GM18867 (cell line): ENCODE results near the gene ARHGAP35.
A peak's percentile ranks its signal among the peaks of the same experiment; 100 is the strongest.
"Not testable (repeated sequence)": the region's sequence is repeated elsewhere in the genome, so short reads cannot be mapped to it uniquely, and the experiment has no call there.

Experiments used
- ATAC-seq: cut with Tn5 transposase; IDR thresholded peaks from one replicate; pipeline ENCODE4 v1.9.1; 2021; ENCODE audit warnings: mild to moderate bottlenecking, moderate library complexity; ENCODE audit not compliant: unreplicated experiment

Gene ARHGAP35

DNA sequence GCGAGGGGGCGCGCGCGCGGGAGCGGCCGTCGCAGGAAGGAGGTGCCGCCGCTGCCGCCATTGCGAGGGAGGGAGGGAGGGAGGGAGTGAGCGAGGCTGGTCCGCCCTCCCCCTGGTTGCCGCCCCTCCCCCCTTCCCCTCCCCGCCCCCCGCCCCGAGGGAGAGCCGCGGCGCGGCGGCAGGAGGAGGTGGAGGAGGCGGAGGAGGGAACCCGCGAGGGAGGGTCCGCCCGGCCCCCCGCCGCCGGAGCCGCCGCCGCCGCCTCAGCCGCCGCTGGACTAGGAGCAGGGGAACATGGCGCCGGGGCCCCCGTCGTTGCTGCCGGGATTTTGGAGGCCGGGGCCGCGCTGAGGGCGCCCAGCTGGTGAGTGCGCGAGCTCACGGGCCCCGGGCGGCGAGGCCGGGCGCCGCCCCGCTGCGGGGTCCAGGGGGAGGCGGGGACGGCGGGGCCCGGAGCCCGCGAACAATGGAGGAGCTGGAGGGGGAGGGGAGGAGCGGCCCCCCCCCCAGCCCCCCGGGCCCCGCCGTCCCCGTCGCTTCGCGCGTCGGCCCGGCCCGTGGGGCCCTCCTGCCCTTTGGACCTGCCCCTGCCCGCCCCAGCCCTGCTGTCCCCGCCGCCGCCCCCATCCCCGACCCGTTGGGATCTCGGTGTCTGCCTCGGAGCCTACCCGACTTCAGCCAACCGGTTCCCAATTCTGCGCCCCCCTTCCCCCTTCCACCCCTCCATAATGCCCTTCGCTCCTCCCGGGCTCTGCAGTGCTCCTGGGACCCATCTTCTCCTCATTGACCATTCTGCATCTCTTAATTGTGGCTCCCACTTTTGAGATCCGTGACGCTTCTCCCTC lies at the start of gene ARHGAP35:
Gene ARHGAP35 (plus strand): TSS at position 152 of the 845 bp plus-strand sequence. CDS start 57,679 bp downstream, outside the sequence.
- peak; percentile 13 for ATAC-seq

DNA sequence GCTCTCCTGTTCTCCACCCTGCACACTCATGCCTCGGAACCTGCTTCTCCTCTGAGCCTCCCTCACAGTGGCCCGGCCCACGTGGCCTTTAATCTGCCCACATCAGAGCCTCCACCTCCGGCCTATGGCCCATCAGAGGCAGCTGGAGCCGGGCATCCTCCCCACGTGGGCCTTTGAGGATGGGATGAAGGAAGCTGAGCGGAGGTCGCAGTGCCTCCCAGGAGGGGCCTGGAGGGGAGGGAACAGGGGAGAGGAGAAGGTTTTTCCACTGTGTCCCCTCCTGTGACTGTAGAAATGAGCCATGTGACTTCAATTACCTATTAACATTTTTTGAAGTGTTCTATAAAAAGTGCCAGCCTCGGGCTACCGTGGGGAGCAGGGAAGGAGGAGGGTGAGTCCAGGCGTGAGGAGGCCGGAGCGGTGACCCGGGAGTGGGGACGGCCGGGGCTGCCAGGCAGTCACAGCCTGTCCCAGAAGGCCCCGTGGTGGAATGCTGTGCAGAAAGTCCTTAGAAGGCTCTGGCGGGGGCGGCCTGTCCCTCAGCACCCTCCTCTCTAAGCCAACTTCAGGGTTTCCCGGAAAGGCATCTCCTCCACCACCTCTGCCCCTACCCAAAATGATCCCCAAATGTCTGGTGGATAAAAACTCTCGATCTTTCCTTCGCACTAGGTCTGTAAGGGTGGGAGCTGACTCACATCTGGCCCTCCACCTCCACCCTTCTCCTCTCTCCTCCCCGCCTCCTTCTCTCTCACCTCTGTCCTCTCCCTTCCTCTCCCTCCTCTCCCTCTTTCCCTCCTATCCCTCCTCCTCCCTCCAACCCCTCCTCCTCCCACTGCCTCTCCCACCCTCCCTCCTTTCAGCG lies 47.6 kb upstream of the ARHGAP35 start:
- no peak for ATAC-seq

DNA sequence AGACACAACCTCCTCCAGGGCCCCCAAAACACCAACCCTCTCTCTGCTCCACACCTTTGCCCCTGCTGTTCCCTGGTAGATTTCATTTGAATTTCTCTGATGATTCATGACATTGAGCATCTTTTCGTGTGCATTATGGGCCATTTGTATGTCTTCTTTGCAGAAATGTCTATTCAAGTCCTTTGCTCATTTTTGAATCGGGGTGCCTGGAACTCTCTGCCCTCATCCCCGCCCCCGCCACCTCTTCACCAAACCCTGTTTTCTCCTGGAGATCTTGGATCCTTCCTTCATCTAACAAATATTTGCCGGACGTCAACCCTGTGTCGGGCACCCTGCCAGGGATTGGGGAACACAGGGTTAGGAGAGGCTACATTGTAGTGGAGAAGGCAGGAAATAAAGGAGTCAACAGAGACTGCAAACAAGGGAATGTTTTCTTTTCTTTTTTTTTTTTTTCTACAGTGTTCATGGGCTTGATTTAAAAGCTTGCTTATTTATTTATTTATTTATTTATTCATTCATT lies 46.9 kb upstream of the ARHGAP35 start:
- ATAC-seq, result no peak

DNA sequence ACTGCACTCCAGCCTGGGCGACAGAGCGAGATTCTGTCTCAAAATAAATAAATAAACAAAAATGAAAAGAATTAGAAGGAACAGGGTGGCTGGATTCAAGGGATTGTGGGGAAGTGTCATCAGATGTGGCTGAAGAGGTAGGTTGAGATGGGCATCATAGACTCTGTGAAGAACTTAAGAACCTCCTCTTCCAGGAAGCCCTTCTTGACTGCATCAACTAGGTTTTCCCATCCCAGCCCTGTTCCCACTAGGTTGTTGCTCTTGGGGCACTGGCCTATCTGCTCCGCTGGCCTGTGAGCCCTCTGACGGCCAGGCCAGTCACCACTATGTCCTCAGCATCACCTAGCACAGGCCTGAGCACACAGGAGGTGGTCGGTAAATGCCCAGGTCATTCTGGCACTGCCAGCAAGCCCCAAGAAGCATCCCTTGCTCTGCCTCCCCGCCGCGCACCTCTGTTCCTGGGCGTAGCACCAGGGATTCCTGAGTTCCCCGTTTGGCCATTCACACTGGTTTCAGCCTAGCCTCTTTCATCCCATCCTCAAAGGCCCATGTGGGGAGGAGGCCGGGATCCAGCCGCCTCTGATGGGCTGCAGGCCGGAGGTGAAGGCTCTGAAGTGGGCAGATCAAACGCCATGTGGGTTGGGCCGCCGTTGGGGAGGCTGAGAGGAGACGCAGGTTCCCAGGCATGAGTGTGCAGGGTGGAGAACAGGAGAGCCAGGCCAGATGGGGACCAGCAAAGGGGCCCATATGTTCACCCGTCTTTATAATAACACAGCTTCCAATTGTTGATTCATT lies 44.8 kb upstream of the ARHGAP35 start:
- no peak for ATAC-seq

DNA sequence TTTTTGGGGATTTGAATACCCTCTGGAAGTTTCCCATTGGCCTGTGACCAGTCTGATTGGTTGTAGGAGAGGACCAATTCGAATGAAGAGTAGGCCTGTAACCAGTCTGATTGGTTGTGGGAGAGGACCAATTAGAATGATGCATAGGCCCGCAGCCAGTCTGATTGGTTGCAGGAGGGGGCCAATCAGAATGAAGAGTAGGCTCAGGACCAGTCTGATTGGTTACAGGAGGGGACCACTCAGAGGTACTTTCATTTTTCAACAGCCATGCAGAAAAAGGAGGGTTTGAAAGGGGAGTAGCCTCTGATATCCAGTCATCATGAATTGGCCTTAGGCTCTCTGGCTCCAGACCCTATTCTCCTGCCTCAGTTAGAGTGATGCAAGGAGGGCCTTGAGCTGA lies 42.0 kb upstream of the ARHGAP35 start:
- no peak for ATAC-seq

DNA sequence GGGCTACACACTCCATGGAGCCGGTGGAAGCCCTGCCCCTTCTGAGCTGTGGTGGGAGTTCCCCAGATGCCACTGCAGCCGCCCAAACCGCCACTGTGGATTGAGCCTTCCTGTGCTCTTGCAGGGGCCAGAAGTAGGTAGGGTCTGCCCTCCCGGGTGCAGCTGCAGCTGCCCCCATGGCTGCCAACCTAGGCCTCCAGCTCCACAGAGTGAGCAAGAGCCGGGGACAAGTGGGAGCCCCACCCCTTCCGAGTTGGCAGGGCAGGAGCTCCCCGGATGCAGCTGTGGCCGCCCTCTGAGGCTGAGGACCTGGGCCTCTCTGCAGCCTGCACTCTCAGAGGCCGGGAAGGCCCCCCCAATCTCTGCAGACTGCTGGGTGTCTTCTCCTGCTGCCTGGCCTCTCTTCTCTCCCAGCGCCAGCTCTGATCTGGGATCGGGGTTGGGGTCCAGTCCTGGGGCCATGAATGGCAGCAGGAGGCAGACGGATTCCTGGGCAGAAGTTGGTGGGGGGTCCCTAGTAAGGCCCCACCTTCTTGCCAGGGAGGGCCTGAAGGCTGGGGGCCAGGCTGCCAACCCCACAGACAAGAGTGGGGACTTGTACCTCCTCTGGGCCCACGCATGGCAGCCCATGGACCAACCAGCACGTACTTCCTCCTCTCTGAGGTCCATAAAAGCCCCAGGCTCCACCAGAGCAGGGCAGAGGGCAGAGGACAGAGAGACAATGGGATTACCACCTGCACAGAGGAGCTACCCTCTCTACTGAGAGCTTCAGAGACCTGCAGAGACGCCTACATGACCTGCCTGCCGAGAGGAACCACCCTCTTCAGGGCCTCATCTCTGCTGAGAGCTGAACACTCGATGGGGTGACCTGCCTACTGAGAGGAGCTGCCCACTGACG lies 39.0 kb upstream of the ARHGAP35 start:
- peak; percentile 38 for ATAC-seq

DNA sequence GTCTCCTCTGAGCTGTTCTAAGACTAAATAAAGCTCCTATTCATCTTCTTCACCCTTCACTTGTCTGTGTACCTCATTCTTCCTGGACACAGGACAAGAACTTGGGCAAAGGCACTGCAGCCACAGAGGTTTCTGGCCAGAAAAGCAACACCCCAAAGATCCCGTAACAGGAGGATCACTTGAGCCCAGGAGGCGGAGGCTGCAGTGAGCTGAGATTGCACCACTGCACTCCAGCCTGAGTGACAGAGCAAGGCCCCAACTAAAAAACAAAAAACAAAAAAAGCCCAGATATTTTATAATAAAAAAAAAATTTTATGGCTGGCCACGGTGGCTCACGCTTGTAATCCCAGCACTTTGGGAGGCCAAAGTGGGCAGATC lies 38.4 kb upstream of the ARHGAP35 start:
- ATAC-seq, result not testable (repeated sequence)

DNA sequence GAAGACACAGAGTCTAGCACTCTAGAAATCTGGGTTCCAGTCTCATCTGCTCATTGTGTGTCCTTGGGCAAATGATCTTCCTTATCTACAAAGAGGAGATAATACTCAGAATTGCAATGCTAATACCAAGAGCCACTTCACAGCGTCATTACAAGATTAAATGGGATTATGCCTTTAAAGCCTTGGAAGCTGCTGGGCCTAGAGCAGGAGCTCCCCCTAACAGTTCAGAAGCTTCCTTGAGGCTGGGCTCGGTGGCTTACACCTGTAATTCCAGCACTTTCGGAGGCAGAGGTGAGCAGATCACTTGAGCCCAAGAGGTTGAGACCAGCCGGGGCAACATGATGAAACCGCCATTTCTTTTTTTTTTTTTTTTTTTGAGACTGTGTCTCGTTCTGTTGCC lies 37.7 kb upstream of the ARHGAP35 start:
- no peak for ATAC-seq

DNA sequence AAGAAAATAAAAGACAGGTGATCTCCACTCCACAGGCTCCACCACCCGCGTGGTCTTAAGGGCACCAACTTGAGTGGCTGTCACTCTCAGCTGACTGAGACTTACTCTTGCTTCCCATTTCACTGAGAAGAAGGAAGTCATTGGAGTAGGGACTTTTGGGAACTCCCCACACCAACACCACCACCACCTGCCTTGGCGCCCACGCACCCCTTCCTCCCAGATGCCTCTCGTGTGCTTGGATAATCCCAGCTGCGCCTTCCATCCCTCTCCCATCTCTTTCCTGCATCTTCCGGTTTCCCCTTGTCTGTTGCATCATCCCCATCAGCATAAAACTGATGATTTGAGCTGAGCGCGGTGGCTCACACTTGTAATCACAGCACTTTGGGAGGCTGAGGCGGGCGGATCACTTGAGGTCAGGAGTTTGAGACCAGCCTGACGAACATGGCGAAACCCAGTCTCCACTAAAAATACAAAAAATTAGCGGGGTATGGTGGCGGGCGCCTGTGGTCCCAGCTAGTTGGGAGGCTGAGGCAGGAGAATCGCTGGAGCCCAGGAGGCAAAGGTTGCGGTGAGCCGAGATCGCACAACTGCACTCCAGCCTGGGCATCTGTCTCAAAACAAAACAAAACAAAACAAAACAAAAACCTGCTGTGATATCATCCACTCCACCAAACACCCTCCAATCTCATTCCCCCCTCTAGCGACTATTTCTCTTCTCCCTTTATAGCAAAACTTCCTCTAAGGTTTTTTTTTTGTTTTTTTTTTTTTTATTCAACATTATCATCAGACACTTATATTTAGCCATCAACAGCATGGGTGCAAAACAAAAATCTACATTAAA lies 35.7 kb upstream of the ARHGAP35 start:
- ATAC-seq, result no peak

DNA sequence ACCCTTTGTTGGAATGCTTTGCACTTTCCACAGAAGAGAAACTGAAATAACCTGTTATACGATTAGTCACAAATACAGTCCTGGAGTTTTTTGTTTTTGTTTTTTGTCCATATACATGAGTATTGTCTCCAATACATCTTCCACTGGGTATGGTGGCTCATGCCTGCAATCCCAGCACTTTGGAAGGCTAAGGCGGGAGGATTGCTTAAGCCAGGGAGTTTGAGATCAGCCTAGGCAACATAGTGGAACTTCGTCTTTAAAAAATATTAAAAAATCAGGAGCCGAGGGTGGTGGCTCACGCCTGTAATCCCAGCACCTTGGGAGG lies 35.1 kb upstream of the ARHGAP35 start:
- ATAC-seq, result no peak

DNA sequence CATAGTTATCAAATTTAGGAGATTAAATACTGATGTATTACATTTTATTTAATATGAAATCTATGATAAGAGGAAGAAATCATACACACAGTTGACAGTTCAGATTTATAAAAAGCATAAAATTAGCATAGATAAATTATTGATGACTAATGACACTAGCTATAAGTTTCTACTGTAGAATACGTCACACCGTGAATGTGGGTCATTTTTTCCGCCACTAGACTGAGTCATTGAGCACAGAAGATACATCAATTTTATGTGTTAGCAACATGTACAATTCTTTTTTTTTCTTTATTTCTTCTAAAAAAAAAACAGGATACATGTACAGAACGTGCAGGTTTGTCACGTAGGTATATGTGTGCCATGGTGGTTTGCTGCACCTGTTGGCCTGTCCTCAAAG lies 32.3 kb upstream of the ARHGAP35 start:
- ATAC-seq, result no peak

DNA sequence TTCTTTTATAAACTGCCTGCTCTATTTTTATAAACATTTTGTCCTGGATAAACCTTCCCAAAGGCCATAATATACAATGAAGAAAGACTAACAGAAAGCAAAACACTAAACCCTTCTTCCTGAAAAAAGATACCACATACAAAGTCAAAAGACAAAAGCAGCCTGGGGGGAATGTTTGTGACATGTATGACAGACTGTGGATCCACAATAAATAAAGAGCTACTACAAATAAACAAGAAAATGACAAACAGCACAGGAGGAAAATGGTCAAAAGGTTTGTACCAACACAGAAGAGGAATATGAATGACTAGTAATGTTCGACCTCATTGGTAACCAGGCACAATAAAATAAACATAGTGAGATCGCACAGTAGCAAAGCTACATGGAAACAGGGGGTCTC lies 29.9 kb upstream of the ARHGAP35 start:
- ATAC-seq, result no peak

DNA sequence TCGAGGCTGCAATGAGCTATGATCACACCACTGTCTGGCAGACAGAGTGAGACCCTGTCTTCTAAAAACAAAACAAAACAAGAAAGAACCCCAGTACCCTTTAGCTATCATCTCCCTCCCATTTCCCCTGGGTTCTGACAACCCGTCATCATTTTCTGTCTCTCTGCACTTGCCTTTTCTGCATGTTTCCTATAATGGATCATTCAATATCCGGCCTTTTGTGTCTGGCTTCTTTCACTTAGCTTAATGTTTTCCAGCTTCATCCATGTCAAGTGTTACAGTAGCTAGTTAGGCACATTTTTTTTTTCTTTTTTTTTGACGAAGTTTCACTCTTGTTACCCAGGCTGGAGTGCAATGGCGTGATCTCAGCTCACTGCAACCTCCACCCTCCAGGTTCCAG lies 26.7 kb upstream of the ARHGAP35 start:
- no peak for ATAC-seq

DNA sequence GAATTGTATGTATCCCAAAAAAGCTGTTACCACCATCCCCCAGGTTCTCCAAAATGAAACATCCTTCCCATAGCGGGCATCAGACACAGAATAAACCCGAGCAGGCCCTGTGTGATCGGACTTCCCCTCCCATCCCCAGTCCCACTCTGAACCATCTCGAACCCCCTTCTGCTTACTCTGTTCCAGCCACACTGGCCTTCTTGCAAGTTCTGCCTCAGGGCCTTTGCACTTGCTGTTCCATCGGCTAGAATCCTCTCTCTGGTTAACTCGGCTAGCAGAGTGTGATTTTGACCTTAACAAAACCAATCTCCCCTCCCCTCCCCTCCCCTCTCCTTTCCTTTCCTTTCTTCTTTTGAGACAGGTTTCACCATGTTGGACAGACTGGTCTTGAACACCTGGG lies 25.8 kb upstream of the ARHGAP35 start:
- ATAC-seq, result no peak

DNA sequence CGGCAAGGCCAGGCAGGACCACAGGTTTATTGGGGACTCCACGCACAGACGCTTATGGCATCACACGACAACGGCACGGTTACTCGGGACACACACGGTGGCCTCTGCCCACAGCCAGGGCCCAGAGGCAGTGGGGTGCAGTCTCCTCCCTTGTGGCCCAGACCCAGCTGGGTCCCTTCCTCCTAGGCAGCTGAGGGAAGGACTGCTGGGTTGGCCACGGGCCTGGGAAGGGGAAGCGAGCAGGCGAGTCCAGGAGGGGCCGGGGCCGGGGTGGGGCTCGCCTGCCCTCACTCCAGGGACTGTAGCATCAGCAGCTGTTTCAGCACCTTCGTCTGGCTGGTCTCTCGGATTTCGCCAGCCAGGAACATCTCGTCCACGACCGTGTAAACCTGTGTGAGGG lies 22.6 kb upstream of the ARHGAP35 start:
- ATAC-seq, result no peak

DNA sequence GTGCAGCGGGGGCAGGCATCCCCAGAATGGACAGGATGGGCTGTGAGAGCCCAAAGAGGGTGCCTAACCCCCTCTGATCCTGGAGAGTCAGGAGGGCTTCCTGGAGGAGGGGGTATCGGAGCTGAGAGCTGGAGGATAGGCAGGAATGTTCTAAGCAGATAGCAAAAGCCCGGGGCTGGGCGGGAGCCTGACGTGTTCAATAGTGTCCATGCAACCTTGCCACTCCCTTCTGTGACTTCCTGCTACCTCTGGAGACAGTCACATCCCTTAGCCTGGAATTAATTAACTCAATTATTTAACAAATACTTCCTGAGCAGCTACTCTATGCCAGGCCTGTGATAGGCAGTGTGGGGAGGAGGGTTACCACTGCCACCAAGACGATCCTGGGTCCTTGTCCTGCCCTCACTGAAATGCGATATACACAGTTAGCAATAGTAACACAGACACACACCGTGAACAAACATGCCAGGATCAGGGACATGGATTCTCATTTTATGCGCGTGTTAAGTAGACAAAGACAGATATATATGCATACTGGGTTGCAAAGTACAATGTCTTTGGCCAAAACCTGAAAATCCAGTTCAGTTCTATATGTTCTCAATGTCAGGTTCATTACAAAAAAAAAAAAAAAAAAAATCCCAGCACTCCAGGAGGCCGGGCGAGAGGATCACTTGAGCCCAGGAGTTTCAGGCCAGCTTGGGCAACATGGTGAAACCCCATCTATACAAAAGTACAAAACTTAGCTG lies 20.9 kb upstream of the ARHGAP35 start:
- no peak for ATAC-seq

DNA sequence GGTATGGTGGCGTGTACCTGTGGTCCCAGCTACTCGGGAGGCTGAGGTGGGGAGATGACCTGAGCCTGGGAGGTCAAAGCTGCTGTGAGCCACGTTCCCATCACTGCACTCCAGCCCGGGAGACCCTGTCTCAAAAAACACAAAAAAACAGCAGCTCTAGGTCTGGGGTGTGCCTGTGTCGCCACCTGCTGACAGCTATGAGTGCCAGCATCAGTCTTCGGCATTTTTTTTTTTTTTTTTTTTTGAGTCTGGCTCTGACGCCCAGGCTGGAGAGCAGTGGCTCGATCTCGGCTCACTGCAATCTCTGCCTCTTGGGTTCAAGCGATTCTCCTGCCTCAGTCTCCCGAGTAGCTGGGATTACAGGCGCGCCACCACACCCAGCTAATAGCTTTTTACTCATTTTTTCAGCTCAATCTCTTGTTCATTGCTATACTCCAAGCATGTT lies 20.3 kb upstream of the ARHGAP35 start:
- no peak for ATAC-seq

DNA sequence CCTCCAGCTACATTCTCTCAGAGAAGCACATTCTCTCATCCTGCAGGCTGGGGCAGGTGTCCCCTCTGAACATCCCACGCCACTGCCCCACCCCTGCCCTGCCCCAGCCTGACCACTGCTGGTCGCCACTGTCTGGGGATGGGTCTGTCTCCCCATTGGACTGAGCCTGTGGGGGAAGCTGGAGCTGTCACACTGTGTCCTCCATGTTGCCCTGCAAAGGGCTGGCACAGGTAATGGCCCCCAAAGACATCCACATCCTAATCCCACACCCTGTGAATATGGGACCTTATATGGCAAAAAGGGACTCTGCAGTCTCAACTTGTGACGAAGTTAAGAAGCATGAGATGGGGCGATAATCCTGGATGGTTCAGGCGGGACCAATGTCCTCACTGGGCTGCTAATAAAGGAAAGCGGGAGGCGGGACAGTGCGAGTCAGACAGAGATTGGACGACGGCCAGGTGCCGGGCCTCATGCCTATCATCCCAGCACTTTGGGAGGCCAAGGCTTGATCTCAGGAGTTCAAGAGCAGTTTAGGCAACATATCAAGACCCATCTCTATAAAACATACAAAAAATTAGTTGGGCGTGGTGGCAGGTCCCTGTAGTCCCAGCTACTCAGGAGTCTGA lies 19.2 kb upstream of the ARHGAP35 start:
- ATAC-seq, result no peak
